Mesenchymal stem cell (in vitro differentiated cells and primary cell): ENCODE results near the gene METRNL.

Experiments
- DNase-seq: peaks from one replicate; pipeline ENCODE4 v3.0.0-alpha.2; 2013
- H2AFZ ChIP-seq: one replicate; pipeline ENCODE4 v1.6.1; 2013; ENCODE audit warnings: low read depth, mild to moderate bottlenecking, control low read depth, inconsistent platforms, low read length, moderate library complexity
- H2AK5ac ChIP-seq: 2 replicates; pipeline ENCODE4 v1.6.1; 2013; ENCODE audit warnings: low read length, moderate library complexity, mild to moderate bottlenecking, inconsistent platforms; ENCODE audit not compliant: severe bottlenecking
- H2BK120ac ChIP-seq: one replicate; pipeline ENCODE4 v1.6.1; 2013; ENCODE audit warnings: low read depth, mild to moderate bottlenecking, inconsistent platforms, low read length, moderate library complexity
- H2BK12ac ChIP-seq, 2 experiments: one replicate each; pipeline ENCODE4 v1.6.1; 2013; ENCODE audit warnings: inconsistent platforms in 2 of 2, low read length in 2 of 2, mild to moderate bottlenecking in 2 of 2, moderate library complexity in 2 of 2, control low read depth in 1 of 2
- H2BK15ac ChIP-seq: one replicate; pipeline ENCODE4 v1.6.1; 2013; ENCODE audit warnings: mild to moderate bottlenecking, low read depth, inconsistent platforms; ENCODE audit not compliant: poor library complexity, severe bottlenecking
- H2BK5ac ChIP-seq: 2 replicates; pipeline ENCODE4 v1.6.1; 2013; ENCODE audit warnings: low read depth, mild to moderate bottlenecking, low read length, control low read depth, inconsistent platforms; ENCODE audit not compliant: poor library complexity, severe bottlenecking
- H3K14ac ChIP-seq, 2 experiments: one replicate each; pipeline ENCODE4 v1.6.1; 2013; ENCODE audit warnings: inconsistent platforms in 2 of 2, low read length in 2 of 2, control low read depth in 1 of 2, mild to moderate bottlenecking in 1 of 2, moderate library complexity in 1 of 2
- H3K18ac ChIP-seq, 2 experiments: one replicate each; pipeline ENCODE4 v1.6.1; 2013; ENCODE audit warnings: inconsistent platforms in 2 of 2, low read length in 2 of 2, control low read depth in 1 of 2, low read depth in 1 of 2, mild to moderate bottlenecking in 1 of 2
- H3K23ac ChIP-seq, 2 experiments: one replicate each; pipeline ENCODE4 v1.6.1; 2013; ENCODE audit warnings: inconsistent platforms in 2 of 2, low read length in 2 of 2, mild to moderate bottlenecking in 2 of 2, moderate library complexity in 2 of 2, control low read depth in 1 of 2
- H3K27ac ChIP-seq: 2 replicates; pipeline ENCODE4 v1.5.1; 2013; ENCODE audit warnings: mild to moderate bottlenecking, moderate library complexity, low read length, control low read depth, inconsistent platforms; ENCODE audit not compliant: poor library complexity, severe bottlenecking
- H3K27me3 ChIP-seq, 2 experiments: 2 replicates each; pipeline versions ENCODE4 v1.6.1 to v1.7.0; 2013; ENCODE audit warnings: low read length in 2 of 2, mild to moderate bottlenecking in 2 of 2, moderate library complexity in 2 of 2, control low read depth in 1 of 2, inconsistent platforms in 1 of 2; ENCODE audit not compliant: control insufficient read depth in 1 of 2, insufficient read depth in 1 of 2
- H3K36me3 ChIP-seq, 2 experiments: 2 replicates each; pipeline versions ENCODE4 v1.6.1 to v1.7.0; 2013; ENCODE audit warnings: low read length in 2 of 2, control low read depth in 1 of 2, inconsistent platforms in 1 of 2, low read depth in 1 of 2, mild to moderate bottlenecking in 1 of 2; ENCODE audit not compliant: insufficient read depth in 2 of 2, control insufficient read depth in 1 of 2
- H3K4ac ChIP-seq, 2 experiments: one replicate each; pipeline ENCODE4 v1.6.1; 2013; ENCODE audit warnings: inconsistent platforms in 2 of 2, low read length in 2 of 2, mild to moderate bottlenecking in 2 of 2, moderate library complexity in 2 of 2, control low read depth in 1 of 2, low read depth in 1 of 2
- H3K4me1 ChIP-seq: 2 replicates; pipeline ENCODE4 v1.6.1; 2013; ENCODE audit warnings: low read depth, low read length, control low read depth; ENCODE audit not compliant: control insufficient read depth, insufficient read depth
- H3K4me2 ChIP-seq: 2 replicates; pipeline ENCODE4 v1.6.1; 2013; ENCODE audit warnings: low read length, mild to moderate bottlenecking, inconsistent platforms; ENCODE audit not compliant: poor library complexity, severe bottlenecking
- H3K4me3 ChIP-seq, 2 experiments: 2 replicates each; pipeline versions ENCODE4 v1.5.1 to v1.7.0; 2013; ENCODE audit warnings: low read length in 2 of 2, mild to moderate bottlenecking in 2 of 2, control low read depth in 1 of 2, low read depth in 1 of 2; ENCODE audit not compliant: insufficient read depth in 1 of 2
- H3K79me1 ChIP-seq: replicated peaks from 2 replicates; pipeline ENCODE4 v1.6.1; 2013; ENCODE audit warnings: mild to moderate bottlenecking, control low read depth, low read length, inconsistent platforms; ENCODE audit not compliant: poor library complexity, severe bottlenecking
- H3K9ac ChIP-seq: 2 replicates; pipeline ENCODE4 v1.7.0; 2013; ENCODE audit warnings: mild to moderate bottlenecking, low read length, moderate library complexity
- H3K9me3 ChIP-seq: 2 replicates; pipeline ENCODE4 v1.7.0; 2013; ENCODE audit warnings: mild to moderate bottlenecking, low read length; ENCODE audit not compliant: control insufficient read depth
- H4K8ac ChIP-seq: one replicate; pipeline ENCODE4 v1.6.1; 2013; ENCODE audit warnings: inconsistent platforms, mild to moderate bottlenecking, low read length, moderate library complexity
- H4K91ac ChIP-seq: one replicate; pipeline ENCODE4 v1.6.1; 2013; ENCODE audit warnings: mild to moderate bottlenecking, low read length, inconsistent platforms
- WGBS: methylation state at CpG from one replicate; pipeline ENCODE4 v1.1.7; 2013; ENCODE audit warnings: mixed read lengths; 5-methylcytosine and 5-hydroxymethylcytosine counted together

Gene METRNL

GRCh38 chr17:83067071-83067717 lies 12.2 kb upstream of the METRNL start:
- Histone ChIP-seq H3K14ac (no peak overlapping the region), H3K9ac (no peak overlapping the region)

GRCh38 chr17:83067718-83068261 lies 11.6 kb upstream of the METRNL start:
- DNase-seq = no peak
- Histone ChIP-seq H4K8ac (no peak overlapping the region), H3K27me3 (peaks cover 0 to 18% of the 10 kb centered on the region in 2 experiments), H2BK12ac (no peak overlapping the region), H3K27ac (no peak overlapping the region), H3K9me3 (no peaks in the 10 kb centered on the region), H2BK15ac (no peak overlapping the region), H3K36me3 (no peaks in the 10 kb centered on the region), H3K79me1 (no peaks in the 10 kb centered on the region), H3K14ac (no peak overlapping the region), H3K4me2 (no peak overlapping the region), H3K4me3 (no peak overlapping the region), H3K9ac (no peak overlapping the region), H2AFZ (no peak overlapping the region), H2AK5ac (no peak overlapping the region), H3K4ac (no peak overlapping the region), H2BK120ac (no peak overlapping the region), H3K18ac (no peak overlapping the region), H4K91ac (no peak overlapping the region), H3K4me1 (peaks cover 16% of the 10 kb centered on the region), H2BK5ac (no peak overlapping the region), H3K23ac (no peak overlapping the region)
- 80% methylated on average over 21 of the region's 29 CpGs for WGBS

More at GRCh38 chr17:83067071-83067717, 12.2 kb upstream of the METRNL start:
- Histone ChIP-seq H3K36me3 (no peaks in the 10 kb centered on the region), H3K18ac (no peak overlapping the region), H2BK15ac (no peak overlapping the region), H2BK120ac (no peak overlapping the region), H3K4ac (no peak overlapping the region), H4K8ac (no peak overlapping the region), H2BK5ac (no peak overlapping the region), H2AFZ (no peak overlapping the region), H3K4me2 (no peak overlapping the region), H3K23ac (no peak overlapping the region), H3K4me1 (peaks cover 16% of the 10 kb centered on the region), H4K91ac (no peak overlapping the region), H2AK5ac (no peak overlapping the region), H3K79me1 (no peaks in the 10 kb centered on the region), H3K27me3 (peaks cover 3 to 24% of the 10 kb centered on the region in 2 experiments), H2BK12ac (no peak overlapping the region), H3K27ac (no peak overlapping the region), H3K9me3 (no peaks in the 10 kb centered on the region), H3K4me3 (no peak overlapping the region)
- 91% methylated on average over 29 of the region's 29 CpGs for WGBS
- DNase-seq = no peak

GRCh38 chr17:83068641-83069570 lies 10.5 kb upstream of the METRNL start:
- no peak overlapping the region for H2BK15ac ChIP-seq
- no peak overlapping the region for H3K14ac ChIP-seq
- no peak overlapping the region for H3K18ac ChIP-seq
- no peaks in the 10 kb centered on the region for H3K36me3 ChIP-seq
- no peak overlapping the region for H3K4me3 ChIP-seq
- peaks cover 0 to 12% of the 10 kb centered on the region in 2 experiments for H3K27me3 ChIP-seq
- H2AFZ ChIP-seq = no peak overlapping the region
- H3K4ac ChIP-seq = no peak overlapping the region
- peaks cover 26% of the 10 kb centered on the region for H3K4me1 ChIP-seq
- no peak overlapping the region for H4K8ac ChIP-seq
- no peak overlapping the region for H2BK5ac ChIP-seq
- H4K91ac ChIP-seq = no peak overlapping the region
- H3K23ac ChIP-seq = no peak overlapping the region
- no peak overlapping the region for H3K27ac ChIP-seq
- no peak overlapping the region for H3K4me2 ChIP-seq
- no peaks in the 10 kb centered on the region for H3K9me3 ChIP-seq
- no peak for DNase-seq
- H3K9ac ChIP-seq = no peak overlapping the region
- no peaks in the 10 kb centered on the region for H3K79me1 ChIP-seq
- no peak overlapping the region for H2BK120ac ChIP-seq
- H2BK12ac ChIP-seq = no peak overlapping the region
- WGBS = 90% methylated on average over 28 of the region's 58 CpGs
- no peak overlapping the region for H2AK5ac ChIP-seq

GRCh38 chr17:83069571-83069906 lies 9.9 kb upstream of the METRNL start:
- no peak overlapping the region for H4K91ac ChIP-seq
- peaks cover 0 to 7% of the 10 kb centered on the region in 2 experiments for H3K27me3 ChIP-seq
- H2BK15ac ChIP-seq = no peak overlapping the region
- peak overlapping the region in 1 of 2 experiments; percentile 11 for H3K14ac ChIP-seq
- no peak overlapping the region for H2AFZ ChIP-seq
- no peak overlapping the region for H4K8ac ChIP-seq
- no peak overlapping the region for H3K4ac ChIP-seq
- no peak overlapping the region for H3K18ac ChIP-seq
- H2AK5ac ChIP-seq = no peak overlapping the region
- no peaks in the 10 kb centered on the region for H3K9me3 ChIP-seq
- no peak overlapping the region for H3K4me3 ChIP-seq
- H3K23ac ChIP-seq = no peak overlapping the region
- H2BK5ac ChIP-seq = no peak overlapping the region
- no peak overlapping the region for H2BK120ac ChIP-seq
- no peaks in the 10 kb centered on the region for H3K79me1 ChIP-seq
- H3K4me2 ChIP-seq = no peak overlapping the region
- 81% methylated on average over 8 of the region's 8 CpGs for WGBS
- H3K36me3 ChIP-seq = no peaks in the 10 kb centered on the region
- no peak overlapping the region for H3K9ac ChIP-seq
- H3K27ac ChIP-seq = no peak overlapping the region
- H3K4me1 ChIP-seq = peaks cover 27% of the 10 kb centered on the region
- H2BK12ac ChIP-seq = no peak overlapping the region
- no peak for DNase-seq
